Activated CD4-positive, alpha-beta memory T cell treated with anti-CD3 and anti-CD28 coated beads, Interleukin-2, amount 10 ng/mL, durations not matched to agents 7 days and 5 days (primary cell): ENCODE measurements around the gene NPIPB5. TPM values are rescaled to one million over a fixed set of nuclear protein-coding genes. Genes with fewer than 3 reads are reported as not detected.
"Not testable (repeated sequence)": the region's sequence is repeated elsewhere in the genome, so short reads cannot be mapped to it uniquely, and the experiment has no call there.

Experiments
- CTCF ChIA-PET: fragments of 350-600 bp; sonication (Branson Sonifier 250); formaldehyde crosslinking; loops from one replicate; lab custom pipeline; 2021; ENCODE audit warnings: antibody characterized with exemption, inconsistent platforms; lab: Charles Lee
- POLR2A ChIA-PET: fragments of 350-600 bp; sonication (Branson Sonifier 250); formaldehyde crosslinking; loops from one replicate; lab custom pipeline; 2021; ENCODE audit warnings: antibody characterized with exemption; lab: Charles Lee
- DNase-seq: peaks from one replicate; pipeline ENCODE4 v3.0.0-alpha.2; 2020
- H3K27ac Mint-ChIP-seq: one replicate; pipeline ENCODE4 v1.8.0; 2021; ENCODE audit warnings: mild to moderate bottlenecking, mixed read lengths
- H3K27me3 Mint-ChIP-seq: one replicate; pipeline ENCODE4 v1.8.0; 2021; ENCODE audit warnings: mixed read lengths
- H3K36me3 Mint-ChIP-seq: one replicate; pipeline ENCODE4 v1.8.0; 2021; ENCODE audit warnings: low read depth, mixed read lengths
- H3K4me1 Mint-ChIP-seq: one replicate; pipeline ENCODE4 v1.8.0; 2021; ENCODE audit warnings: mixed read lengths
- H3K4me3 Mint-ChIP-seq: one replicate; pipeline ENCODE4 v1.8.0; 2021; ENCODE audit warnings: mild to moderate bottlenecking, mixed read lengths
- H3K9me3 Mint-ChIP-seq: one replicate; pipeline ENCODE4 v1.8.0; 2021; ENCODE audit warnings: mixed read lengths
- total RNA-seq, 2 experiments: library from RNA; stranded (reverse); gene quantifications; one replicate each; pipeline ENCODE4 v1.2.3, GENCODE V29; 2021

The NPIPB5 gene
- 100 to 1,000 TPM; 150 to 163 TPM for total RNA-seq

- CTCF ChIA-PET, H3K27ac Mint-ChIP-seq, POLR2A ChIA-PET, H3K27me3 Mint-ChIP-seq, H3K9me3 Mint-ChIP-seq, H3K4me3 Mint-ChIP-seq, DNase-seq, H3K4me1 Mint-ChIP-seq, H3K36me3 Mint-ChIP-seq: not testable (repeated sequence)
Measured at GRCh38 chr16:22510591-22510990, at the start of gene NPIPB5. Gene NPIPB5, plus strand, starts transcription at chr16:22510891. Its CDS starts 2,911 bp downstream, at chr16:22513802.

DNA sequence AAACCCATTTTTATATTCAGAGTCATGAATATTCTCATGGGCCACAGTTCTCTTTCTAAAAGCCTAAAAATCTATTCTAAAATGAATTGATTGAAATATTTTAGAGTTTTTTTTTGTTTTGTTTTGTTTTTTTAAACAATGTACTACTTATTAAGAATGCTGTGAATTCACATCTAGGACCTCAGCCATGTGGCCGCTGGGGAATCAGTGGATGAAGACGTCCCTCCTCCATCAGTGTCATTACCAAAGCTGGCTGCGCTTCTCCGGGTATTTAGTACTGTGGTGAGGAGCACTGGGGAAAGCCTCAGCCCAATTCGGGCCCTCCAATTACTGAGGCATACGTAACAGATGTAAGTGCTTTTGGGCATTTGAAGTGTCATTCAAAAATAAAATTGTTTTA lies 41.8 kb upstream of the NPIPB5 start:
- H3K4me1 Mint-ChIP-seq, POLR2A ChIA-PET, DNase-seq, H3K4me3 Mint-ChIP-seq, H3K27me3 Mint-ChIP-seq, H3K9me3 Mint-ChIP-seq, H3K27ac Mint-ChIP-seq, CTCF ChIA-PET, H3K36me3 Mint-ChIP-seq: not testable (repeated sequence)

GRCh38 chr16:22537996-22538395 lies 27.3 kb downstream of the NPIPB5 start:
- DNase-seq, H3K27ac Mint-ChIP-seq, H3K36me3 Mint-ChIP-seq, H3K4me1 Mint-ChIP-seq, H3K4me3 Mint-ChIP-seq, H3K27me3 Mint-ChIP-seq, H3K9me3 Mint-ChIP-seq, CTCF ChIA-PET, POLR2A ChIA-PET: not testable (repeated sequence)

GRCh38 chr16:22544809-22545208 lies 34.1 kb downstream of the NPIPB5 start:
- CTCF ChIA-PET, H3K27ac Mint-ChIP-seq, H3K4me1 Mint-ChIP-seq, H3K4me3 Mint-ChIP-seq, H3K36me3 Mint-ChIP-seq, DNase-seq, H3K27me3 Mint-ChIP-seq, POLR2A ChIA-PET, H3K9me3 Mint-ChIP-seq: not testable (repeated sequence)

- H3K9me3 Mint-ChIP-seq, H3K4me3 Mint-ChIP-seq, H3K36me3 Mint-ChIP-seq, CTCF ChIA-PET, POLR2A ChIA-PET, H3K4me1 Mint-ChIP-seq, DNase-seq, H3K27me3 Mint-ChIP-seq, H3K27ac Mint-ChIP-seq: not testable (repeated sequence)
Measured at GRCh38 chr16:22546630-22547029, 35.9 kb downstream of the NPIPB5 start.

GRCh38 chr16:22547170-22547765 lies 36.6 kb downstream of the NPIPB5 start:
- H3K9me3 Mint-ChIP-seq, H3K36me3 Mint-ChIP-seq, H3K27me3 Mint-ChIP-seq, POLR2A ChIA-PET, H3K4me1 Mint-ChIP-seq, H3K4me3 Mint-ChIP-seq, H3K27ac Mint-ChIP-seq, CTCF ChIA-PET, DNase-seq: not testable (repeated sequence)

DNA sequence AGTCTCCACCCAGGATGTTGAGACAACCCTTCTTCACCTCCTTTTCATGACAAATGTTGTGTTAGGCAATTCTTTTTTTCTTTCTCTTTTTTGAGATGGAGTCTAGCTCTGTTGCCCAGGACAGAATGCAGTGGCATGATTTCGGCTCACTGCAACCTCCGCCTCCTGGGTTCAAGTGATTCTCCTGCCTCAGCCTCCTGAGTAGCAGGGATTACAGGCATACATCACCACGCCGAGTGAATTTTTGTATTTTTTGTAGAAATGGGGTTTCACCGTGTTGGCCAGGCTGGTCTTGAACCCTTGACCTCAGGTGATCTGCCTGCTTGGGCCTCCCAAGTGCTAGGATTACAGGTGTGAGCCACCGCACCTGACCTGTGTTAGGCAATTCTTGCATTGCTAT lies 39.2 kb downstream of the NPIPB5 start:
- H3K27me3 Mint-ChIP-seq, POLR2A ChIA-PET, H3K36me3 Mint-ChIP-seq, H3K9me3 Mint-ChIP-seq, CTCF ChIA-PET, H3K4me3 Mint-ChIP-seq, DNase-seq, H3K4me1 Mint-ChIP-seq, H3K27ac Mint-ChIP-seq: not testable (repeated sequence)

- H3K4me3 Mint-ChIP-seq, H3K4me1 Mint-ChIP-seq, H3K9me3 Mint-ChIP-seq, H3K27ac Mint-ChIP-seq, POLR2A ChIA-PET, H3K36me3 Mint-ChIP-seq, DNase-seq, H3K27me3 Mint-ChIP-seq, CTCF ChIA-PET: not testable (repeated sequence)
Measured at GRCh38 chr16:22551143-22551542, 40.5 kb downstream of the NPIPB5 start.

DNA sequence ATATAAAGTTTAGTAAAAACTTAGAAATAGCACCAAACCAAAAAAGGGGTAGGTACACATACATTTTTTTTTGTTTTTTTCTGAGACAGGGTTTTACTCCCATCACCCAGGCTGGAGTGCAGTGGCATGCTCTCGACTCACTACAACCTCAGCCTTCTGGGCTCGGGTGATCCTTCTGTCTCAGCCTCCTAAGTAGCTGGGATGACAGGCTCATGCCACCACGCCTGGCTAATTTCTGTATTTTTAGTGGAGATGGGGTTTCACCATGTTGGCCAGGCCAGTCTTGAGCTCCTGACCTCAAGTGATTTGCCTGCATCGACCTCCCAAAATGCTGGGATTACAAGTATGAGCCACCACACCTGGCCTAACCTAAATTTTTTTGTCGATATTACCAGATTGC lies 41.0 kb downstream of the NPIPB5 start:
- DNase-seq, H3K36me3 Mint-ChIP-seq, H3K9me3 Mint-ChIP-seq, H3K4me1 Mint-ChIP-seq, POLR2A ChIA-PET, CTCF ChIA-PET, H3K4me3 Mint-ChIP-seq, H3K27ac Mint-ChIP-seq, H3K27me3 Mint-ChIP-seq: not testable (repeated sequence)

GRCh38 chr16:22556759-22557158 lies 46.1 kb downstream of the NPIPB5 start:
- DNase-seq, H3K27me3 Mint-ChIP-seq, H3K36me3 Mint-ChIP-seq, POLR2A ChIA-PET, H3K4me1 Mint-ChIP-seq, H3K9me3 Mint-ChIP-seq, H3K4me3 Mint-ChIP-seq, H3K27ac Mint-ChIP-seq, CTCF ChIA-PET: not testable (repeated sequence)

Other genes starting within 250 kb of the NPIPB5 start
- 10 to 100 TPM; 50.7 TPM for gene POLR3E, start 213.5 kb upstream of the NPIPB5 start, total RNA-seq
- 10 to 100 TPM; 43.1 to 43.9 TPM for gene CDR2, start 136.3 kb upstream of the NPIPB5 start, total RNA-seq